ENCODE measurements around the gene PTPRC. TPM values are rescaled to one million over a fixed set of nuclear protein-coding genes. Genes with fewer than 3 reads are reported as not detected.

The PTPRC gene
- total and polyA plus RNA-seq, 7 donors = 0.42 to 7.0 (median 3.9) TPM

GRCh38 chr1:198761859-198762616, 123.2 kb downstream of the PTPRC start:
- DNase-seq (no peak), ATAC-seq (no peak)
- H3K4me3 ChIP-seq = no peak overlapping the region
- 82 to 88% (median 88%) methylated on average over 4 of the region's 4 CpGs for WGBS, 3 donors
- no peak overlapping the region for H3K27ac ChIP-seq
- no peaks in the 10 kb centered on the region for H3K36me3 ChIP-seq (ENCODE audit: insufficient read depth in 1 of 2, low read depth in 1 of 2)
- H3K9me3 ChIP-seq = no peaks in the 10 kb centered on the region
- no peak for TF ChIP-seq CTCF (IDR thresholded peaks at IDR 0.05)
- intact Hi-C loops (cut with DNase I) = loop anchor here in 1 of 2 donors (10.0 kb wide), 1 partner anchor 1723 kb away; no protein-coding TSS in a partner anchor
- no peaks in the 10 kb centered on the region for H3K4me1 ChIP-seq
- H3K27me3 ChIP-seq (ENCODE audit: insufficient read depth in 3 of 3, low read length in 2 of 3) = no peaks in the 10 kb centered on the region

- intact Hi-C loops (cut with DNase I) = loop anchor here in 1 of 2 donors (10.0 kb wide), 1 partner anchor 1721 kb away; no protein-coding TSS in a partner anchor
- 5 to 19% (median 17%) methylated on average over 1 of the region's 1 CpG for WGBS, 3 donors
- H3K9me3 ChIP-seq = no peaks in the 10 kb centered on the region
- no peak for DNase-seq
- no peaks in the 10 kb centered on the region for H3K4me1 ChIP-seq
- no peaks in the 10 kb centered on the region for H3K36me3 ChIP-seq (ENCODE audit: insufficient read depth in 1 of 2, low read depth in 1 of 2)
- no peak for ATAC-seq
- no peak for TF ChIP-seq CTCF (IDR thresholded peaks at IDR 0.05)
- H3K27me3 ChIP-seq (ENCODE audit: insufficient read depth in 3 of 3, low read length in 2 of 3) = no peaks in the 10 kb centered on the region
- H3K4me3 ChIP-seq = no peak overlapping the region
- H3K27ac ChIP-seq = no peak overlapping the region
Measured at GRCh38 chr1:198763298-198763714, 124.5 kb downstream of the PTPRC start.

- Histone ChIP-seq H3K27ac (no peak overlapping the region), H3K9me3 (no peaks in the 10 kb centered on the region), H3K4me1 (no peaks in the 10 kb centered on the region), H3K36me3 (ENCODE audit: insufficient read depth in 1 of 2, low read depth in 1 of 2) (no peaks in the 10 kb centered on the region), H3K4me3 (no peak overlapping the region), H3K27me3 (ENCODE audit: insufficient read depth in 3 of 3, low read length in 2 of 3) (no peaks in the 10 kb centered on the region)
- WGBS, 3 donors = 49 to 79% (median 67%) methylated on average over 2 of the region's 2 CpGs
- ATAC-seq (no peak), DNase-seq (no peak)
- TF ChIP-seq CTCF (IDR thresholded peaks at IDR 0.05) = no peak
- intact Hi-C loops (cut with DNase I) = loop anchor here in 1 of 2 donors (10.0 kb wide), 1 partner anchor 1720 kb away; no protein-coding TSS in a partner anchor
Measured at GRCh38 chr1:198764748-198765147, 125.9 kb downstream of the PTPRC start.

GRCh38 chr1:198765416-198765815, 126.6 kb downstream of the PTPRC start:
- H3K27me3 ChIP-seq (ENCODE audit: insufficient read depth in 3 of 3, low read length in 2 of 3) = no peaks in the 10 kb centered on the region
- intact Hi-C loops (cut with DNase I) = loop anchor here in 1 of 2 donors (10.0 kb wide), 1 partner anchor 1719 kb away; no protein-coding TSS in a partner anchor
- TF ChIP-seq CTCF (IDR thresholded peaks at IDR 0.05) = no peak
- H3K4me3 ChIP-seq = no peak overlapping the region
- no peaks in the 10 kb centered on the region for H3K4me1 ChIP-seq
- H3K27ac ChIP-seq = no peak overlapping the region
- DNase-seq (no peak), ATAC-seq (no peak)
- no peaks in the 10 kb centered on the region for H3K36me3 ChIP-seq (ENCODE audit: insufficient read depth in 1 of 2, low read depth in 1 of 2)
- no peaks in the 10 kb centered on the region for H3K9me3 ChIP-seq

All from psoas muscle (tissue), 8 donors.